ENCODE measurements around the gene PRKCE.

- TF ChIP-seq CTCF (IDR thresholded peaks at IDR 0.05) (no peak), POLR2A (IDR thresholded peaks at IDR 0.05) (no peak)
Measured at GRCh38 chr2:45777996-45778719, 126.7 kb downstream of the PRKCE start.

Measured in sigmoid colon (tissue), 3 donors.